SHP77 treated with DMSO at 0.1 percent for 48 hours (cell line): ENCODE measurements around the gene ARHGAP28.
"Not testable (repeated sequence)": the region's sequence is repeated elsewhere in the genome, so short reads cannot be mapped to it uniquely, and the experiment has no call there.

Experiments used
- DNase-seq: peaks from one replicate; lab custom pipeline; 2025; lab: John Stamatoyannopoulos, UW

Gene ARHGAP28

GRCh38 chr18:6929370-6930102 is 200.0 kb downstream of the ARHGAP28 start:
- DNase-seq = no peak

GRCh38 chr18:6934859-6935258 is 205.3 kb downstream of the ARHGAP28 start:
- DNase-seq = no peak

- no peak for DNase-seq
Measured at GRCh38 chr18:6938003-6938402, 208.5 kb downstream of the ARHGAP28 start.

GRCh38 chr18:6938403-6938802 is 208.9 kb downstream of the ARHGAP28 start:
- DNase-seq = not testable (repeated sequence)

GRCh38 chr18:6939972-6940371 is 210.5 kb downstream of the ARHGAP28 start:
- DNase-seq = no peak

GRCh38 chr18:6940451-6940850 is 210.9 kb downstream of the ARHGAP28 start:
- DNase-seq = no peak

GRCh38 chr18:6941996-6942395 is 212.5 kb downstream of the ARHGAP28 start:
- no peak for DNase-seq

- no peak for DNase-seq
Measured at GRCh38 chr18:6942742-6943141, 213.2 kb downstream of the ARHGAP28 start.

- no peak for DNase-seq
Measured at GRCh38 chr18:6943143-6943542, 213.6 kb downstream of the ARHGAP28 start.

- no peak for DNase-seq
Measured at GRCh38 chr18:6947338-6948030, 218.0 kb downstream of the ARHGAP28 start.

GRCh38 chr18:6948281-6949055 is 219.0 kb downstream of the ARHGAP28 start:
- DNase-seq = no peak

GRCh38 chr18:6949800-6950586 is 220.5 kb downstream of the ARHGAP28 start:
- no peak for DNase-seq

- no peak for DNase-seq
Measured at GRCh38 chr18:6950641-6951040, 221.1 kb downstream of the ARHGAP28 start.

- DNase-seq = no peak
Measured at GRCh38 chr18:6951336-6952090, 222.0 kb downstream of the ARHGAP28 start.

- no peak for DNase-seq
Measured at GRCh38 chr18:6954501-6954900, 225.0 kb downstream of the ARHGAP28 start.

- no peak for DNase-seq
Measured at GRCh38 chr18:6955304-6955703, 225.8 kb downstream of the ARHGAP28 start.

GRCh38 chr18:6956495-6956894 is 227.0 kb downstream of the ARHGAP28 start:
- no peak for DNase-seq

GRCh38 chr18:6956999-6957398 is 227.5 kb downstream of the ARHGAP28 start:
- no peak for DNase-seq

- DNase-seq = no peak
Measured at GRCh38 chr18:6959110-6959509, 229.6 kb downstream of the ARHGAP28 start.

GRCh38 chr18:6960124-6960523 is 230.6 kb downstream of the ARHGAP28 start:
- no peak for DNase-seq

- DNase-seq = no peak
Measured at GRCh38 chr18:6960656-6961055, 231.1 kb downstream of the ARHGAP28 start.
